Activated CD8-positive, alpha-beta memory T cell treated with anti-CD3 and anti-CD28 coated beads, Interleukin-2, amount 50 U/mL, for 24 hours (primary cell): ENCODE data around the gene MAP6D1.
A peak's percentile ranks its signal among the peaks of the same experiment; 100 is the strongest.
"Not testable (repeated sequence)": the region's sequence is repeated elsewhere in the genome, so short reads cannot be mapped to it uniquely, and the experiment has no call there.

Source experiments
- DNase-seq: peaks from one replicate; pipeline ENCODE4 v3.0.0-alpha.2; 2020; ENCODE audit errors: extremely low read depth

MAP6D1 gene

GRCh38 chr3:183799461-183799860 lies 25.9 kb downstream of the MAP6D1 start:
- DNase-seq = no peak

- no peak for DNase-seq
Observed at GRCh38 chr3:183797996-183798395, 27.4 kb downstream of the MAP6D1 start.

- no peak for DNase-seq
Observed at GRCh38 chr3:183796372-183796771, 29.0 kb downstream of the MAP6D1 start.

GRCh38 chr3:183794452-183794851 lies 30.9 kb downstream of the MAP6D1 start:
- no peak for DNase-seq

- no peak for DNase-seq
Observed at GRCh38 chr3:183792976-183793375, 32.4 kb downstream of the MAP6D1 start.

GRCh38 chr3:183790700-183791099 lies 34.7 kb downstream of the MAP6D1 start:
- DNase-seq = no peak

- DNase-seq = no peak
Observed at GRCh38 chr3:183789826-183790225, 35.6 kb downstream of the MAP6D1 start.

GRCh38 chr3:183784503-183784902 lies 40.9 kb downstream of the MAP6D1 start:
- not testable (repeated sequence) for DNase-seq

- DNase-seq = no peak
Observed at GRCh38 chr3:183782576-183783276, 42.7 kb downstream of the MAP6D1 start.

- DNase-seq = no peak
Observed at GRCh38 chr3:183781246-183781645, 44.1 kb downstream of the MAP6D1 start.

- no peak for DNase-seq
Observed at GRCh38 chr3:183779896-183780465, 45.4 kb downstream of the MAP6D1 start.

GRCh38 chr3:183777016-183777618 lies 48.3 kb downstream of the MAP6D1 start:
- DNase-seq = no peak

- DNase-seq = not testable (repeated sequence)
Observed at GRCh38 chr3:183776451-183776850, 48.9 kb downstream of the MAP6D1 start.

- DNase-seq = no peak
Observed at GRCh38 chr3:183775781-183776180, 49.6 kb downstream of the MAP6D1 start.

- no peak for DNase-seq
Observed at GRCh38 chr3:183774631-183775030, 50.7 kb downstream of the MAP6D1 start.

- no peak for DNase-seq
Observed at GRCh38 chr3:183769453-183769852, 55.9 kb downstream of the MAP6D1 start.

- DNase-seq = no peak
Observed at GRCh38 chr3:183768114-183768513, 57.3 kb downstream of the MAP6D1 start.

- peak; percentile 24 for DNase-seq
Observed at GRCh38 chr3:183766745-183767606, 58.4 kb downstream of the MAP6D1 start.

GRCh38 chr3:183766107-183766506 lies 59.3 kb downstream of the MAP6D1 start:
- DNase-seq = no peak
